Inferior parietal cortex (tissue), 1 donor: ENCODE results near the gene TRMT13.

ENCODE experiments used
- DNase-seq: peaks from one replicate; pipeline ENCODE4 v3.0.0-alpha.2; 2016; ENCODE audit errors: extremely low spot score

The TRMT13 gene

GRCh38 chr1:100132566-100133477 lies at the start of gene TRMT13, which contains the start of gene SASS6:
TRMT13 (plus strand) TSS chr1:100133163; CDS start chr1:100133169, 6 bp downstream.
SASS6 (minus strand) TSS chr1:100132930; CDS start chr1:100132814, 116 bp downstream.
- peak; percentile 99 for DNase-seq

GRCh38 chr1:100087396-100087795 lies 45.6 kb upstream of the TRMT13 start:
- no peak for DNase-seq

GRCh38 chr1:100089082-100089481 lies 43.9 kb upstream of the TRMT13 start:
- DNase-seq: no peak

GRCh38 chr1:100090471-100090870 lies 42.5 kb upstream of the TRMT13 start:
- DNase-seq: no peak

GRCh38 chr1:100100202-100100601 lies 32.8 kb upstream of the TRMT13 start:
- DNase-seq: no peak

GRCh38 chr1:100101564-100101963 lies 31.4 kb upstream of the TRMT13 start:
- DNase-seq: no peak

GRCh38 chr1:100107696-100108095 lies 25.3 kb upstream of the TRMT13 start:
- no peak for DNase-seq

GRCh38 chr1:100109554-100110066 lies 23.4 kb upstream of the TRMT13 start:
- DNase-seq: no peak

- no peak for DNase-seq
Measured at GRCh38 chr1:100115524-100115923, 17.4 kb upstream of the TRMT13 start.

- no peak for DNase-seq
Measured at GRCh38 chr1:100122177-100122576, 10.8 kb upstream of the TRMT13 start.

- DNase-seq: no peak
Measured at GRCh38 chr1:100127226-100127625, 5.7 kb upstream of the TRMT13 start.

- DNase-seq: no peak
Measured at GRCh38 chr1:100130552-100131077, 2.3 kb upstream of the TRMT13 start.

GRCh38 chr1:100131623-100132022 lies 1.3 kb upstream of the TRMT13 start:
- DNase-seq: no peak

GRCh38 chr1:100134872-100135271 lies 1.9 kb downstream of the TRMT13 start:
- no peak for DNase-seq

GRCh38 chr1:100137602-100138001 lies 4.6 kb downstream of the TRMT13 start:
- DNase-seq: no peak

GRCh38 chr1:100141192-100141591 lies 8.2 kb downstream of the TRMT13 start:
- no peak for DNase-seq

- DNase-seq: no peak
Measured at GRCh38 chr1:100142343-100142742, 9.4 kb downstream of the TRMT13 start.

GRCh38 chr1:100145116-100145515 lies 12.2 kb downstream of the TRMT13 start:
- no peak for DNase-seq

GRCh38 chr1:100146958-100147357 lies 14.0 kb downstream of the TRMT13 start:
- no peak for DNase-seq

- DNase-seq: no peak
Measured at GRCh38 chr1:100147875-100148274, 14.9 kb downstream of the TRMT13 start.

GRCh38 chr1:100151679-100152078 lies 18.7 kb downstream of the TRMT13 start:
- DNase-seq: no peak

GRCh38 chr1:100152271-100152670 lies 19.3 kb downstream of the TRMT13 start:
- DNase-seq: no peak

GRCh38 chr1:100162881-100163280 lies 29.9 kb downstream of the TRMT13 start:
- no peak for DNase-seq
